Left renal pelvis (tissue), 4 donors: ENCODE measurements around the gene ADAMTS2. TPM values are rescaled to one million over a fixed set of nuclear protein-coding genes. Genes with fewer than 3 reads are reported as not detected.

ENCODE experiments used
- DNase-seq, 4 donors: peaks; one replicate each; pipeline ENCODE4 v3.0.0-alpha.2; 2013; ENCODE audit warnings: low read depth in 4 of 4, low spot score in 3 of 4
- polyA plus RNA-seq, 4 donors: library from polyadenylated mRNA; unstranded; fragments of 120-200 nt; gene quantifications; one replicate each; pipeline ENCODE4 v1.2.1, GENCODE V29; 2013; ENCODE audit not compliant: insufficient read length in 4 of 4

ADAMTS2 gene
- polyA plus RNA-seq, 4 donors = 9.8 to 78.6 (median 14.0) TPM

- DNase-seq = no peak
These were observed 74.5 kb downstream of the ADAMTS2 start for GRCh38 chr5:179270581-179271427.

GRCh38 chr5:179269781-179270543, 75.3 kb downstream of the ADAMTS2 start:
- no peak for DNase-seq

GRCh38 chr5:179268966-179269693, 76.1 kb downstream of the ADAMTS2 start:
- DNase-seq = no peak

- no peak for DNase-seq
These were observed 76.8 kb downstream of the ADAMTS2 start for GRCh38 chr5:179268399-179268952.

- DNase-seq = no peak
These were observed 77.6 kb downstream of the ADAMTS2 start for GRCh38 chr5:179267671-179268083.

GRCh38 chr5:179267071-179267670, 78.1 kb downstream of the ADAMTS2 start:
- no peak for DNase-seq

- no peak for DNase-seq
These were observed 78.8 kb downstream of the ADAMTS2 start for GRCh38 chr5:179266291-179267070.

GRCh38 chr5:179265514-179266290, 79.6 kb downstream of the ADAMTS2 start:
- peak; percentile 50 to 64 (median 60) for DNase-seq

GRCh38 chr5:179264783-179265513, 80.3 kb downstream of the ADAMTS2 start:
- DNase-seq = peak in 1 of 4 donors; percentile 33

GRCh38 chr5:179264053-179264782, 81.0 kb downstream of the ADAMTS2 start:
- DNase-seq = no peak

- DNase-seq = no peak
These were observed 81.7 kb downstream of the ADAMTS2 start for GRCh38 chr5:179263391-179264052.

- DNase-seq = no peak
These were observed 82.9 kb downstream of the ADAMTS2 start for GRCh38 chr5:179262126-179262920.

- DNase-seq = no peak
These were observed 83.7 kb downstream of the ADAMTS2 start for GRCh38 chr5:179261301-179262125.

GRCh38 chr5:179260324-179261070, 84.8 kb downstream of the ADAMTS2 start:
- DNase-seq = no peak
